ENCODE measurements around the gene FANCC.

FANCC gene

GRCh38 chr9:95049761-95050160 lies 267.7 kb downstream of the FANCC start:
- H3K27ac ChIP-seq (ENCODE audit: low read depth, low read length), result peak overlapping the region; percentile 1

More at GRCh38 chr9:95049761-95050160, 267.7 kb downstream of the FANCC start:
- Histone ChIP-seq H3K4me3 (ENCODE audit: low read depth in 1 of 5, low read length in 5 of 5) (peak overlapping the region in 1 of 5 donors; percentile 23), H3K9me3 (ENCODE audit: control insufficient read depth in 5 of 5, low read length in 5 of 5) (no peaks in the 10 kb centered on the region), H3K9ac (ENCODE audit: low read length in 5 of 5) (no peak overlapping the region), H3K27me3 (ENCODE audit: control insufficient read depth in 5 of 5, insufficient read depth in 4 of 5, low read length in 5 of 5) (no peaks in the 10 kb centered on the region), H3K4me1 (ENCODE audit: control insufficient read depth in 5 of 5, insufficient read depth in 5 of 5, low read length in 5 of 5) (peaks cover 0 to 19% (median 12%) of the 10 kb centered on the region in 5 donors), H3K36me3 (ENCODE audit: control insufficient read depth in 5 of 5, insufficient read depth in 5 of 5, low read length in 5 of 5) (peaks cover 0 to 10% (median 2%) of the 10 kb centered on the region in 5 donors)
